DMS53 (cell line): ENCODE results near the gene GSTM3.
"Not testable (repeated sequence)": the region's sequence is repeated elsewhere in the genome, so short reads cannot be mapped to it uniquely, and the experiment has no call there.

ENCODE experiments used
- DNase-seq: peaks from one replicate; lab custom pipeline; 2025; lab: John Stamatoyannopoulos, UW

The GSTM3 gene

DNA sequence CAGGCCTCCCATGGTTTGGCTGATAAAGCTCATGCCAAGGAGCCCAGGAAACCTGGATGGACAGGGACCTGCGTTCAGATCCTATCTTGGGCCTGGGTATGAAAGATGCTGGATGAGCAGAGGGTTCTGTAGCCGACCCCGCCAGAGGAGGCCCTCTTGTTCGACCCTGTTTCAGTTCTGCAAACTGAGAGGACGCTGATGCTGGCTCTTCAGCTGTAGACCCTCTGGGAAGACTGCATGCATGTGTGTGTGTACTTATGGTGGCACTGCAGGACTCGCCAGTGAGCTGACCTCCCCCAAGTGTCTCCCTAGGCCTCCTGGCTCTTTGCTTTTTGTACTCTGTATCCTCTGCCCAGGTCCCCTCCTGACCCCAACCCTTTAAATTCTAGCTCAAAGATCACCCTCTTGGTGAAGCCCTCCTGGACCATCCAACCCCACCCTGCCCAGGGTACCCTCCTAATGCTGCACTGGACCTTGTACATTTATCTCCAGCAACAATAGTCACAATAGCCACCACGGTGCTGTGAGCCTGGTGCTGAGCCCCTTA lies 21.3 kb upstream of the GSTM3 start:
- no peak for DNase-seq

- DNase-seq: no peak
Observed at GRCh38 chr1:109761227-109762038, 20.6 kb upstream of the GSTM3 start.

- DNase-seq: no peak
Observed at GRCh38 chr1:109760581-109761226, 19.9 kb upstream of the GSTM3 start.

GRCh38 chr1:109759513-109760334 lies 18.9 kb upstream of the GSTM3 start:
- no peak for DNase-seq

- no peak for DNase-seq
Observed at GRCh38 chr1:109757936-109758786, 17.3 kb upstream of the GSTM3 start.

GRCh38 chr1:109756848-109757521 lies 16.1 kb upstream of the GSTM3 start:
- no peak for DNase-seq

DNA sequence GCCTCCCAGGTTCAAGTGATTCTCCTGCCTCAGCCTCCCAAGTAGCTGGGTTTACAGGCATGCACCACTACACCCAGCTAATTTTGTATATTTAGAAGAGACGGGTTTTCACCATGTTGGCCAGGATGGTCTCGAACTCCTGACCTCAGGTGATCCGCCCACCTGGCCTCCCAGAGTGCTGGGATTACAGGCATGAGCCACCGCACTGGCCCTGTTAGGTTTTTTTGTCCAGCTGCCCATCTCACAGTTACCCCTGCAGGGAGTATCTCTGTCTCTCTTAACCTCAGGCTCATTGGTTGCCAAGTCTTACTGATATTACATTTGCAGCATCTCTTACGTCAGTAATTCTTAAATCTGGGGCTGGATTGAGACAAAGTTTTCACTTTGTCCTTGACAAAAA lies 15.5 kb upstream of the GSTM3 start:
- DNase-seq: not testable (repeated sequence)

DNA sequence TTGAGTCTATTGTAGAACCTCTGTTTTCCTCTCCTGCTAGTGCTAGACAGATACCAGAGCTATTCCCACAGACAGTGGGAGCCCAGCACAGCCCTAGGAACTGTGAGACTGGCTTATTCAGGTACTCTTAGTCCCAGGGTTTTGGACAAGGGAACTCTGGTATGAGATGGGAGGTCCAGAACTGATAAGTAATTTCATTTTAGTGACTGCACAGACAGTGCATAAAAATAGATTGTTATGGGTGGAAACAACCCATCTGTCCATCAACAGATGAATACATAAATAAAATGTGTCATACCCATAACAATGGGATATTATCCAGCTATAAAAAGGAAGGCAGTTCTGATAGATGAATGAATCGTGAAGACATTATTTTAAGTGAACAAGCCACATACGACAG lies 13.9 kb upstream of the GSTM3 start:
- no peak for DNase-seq

DNA sequence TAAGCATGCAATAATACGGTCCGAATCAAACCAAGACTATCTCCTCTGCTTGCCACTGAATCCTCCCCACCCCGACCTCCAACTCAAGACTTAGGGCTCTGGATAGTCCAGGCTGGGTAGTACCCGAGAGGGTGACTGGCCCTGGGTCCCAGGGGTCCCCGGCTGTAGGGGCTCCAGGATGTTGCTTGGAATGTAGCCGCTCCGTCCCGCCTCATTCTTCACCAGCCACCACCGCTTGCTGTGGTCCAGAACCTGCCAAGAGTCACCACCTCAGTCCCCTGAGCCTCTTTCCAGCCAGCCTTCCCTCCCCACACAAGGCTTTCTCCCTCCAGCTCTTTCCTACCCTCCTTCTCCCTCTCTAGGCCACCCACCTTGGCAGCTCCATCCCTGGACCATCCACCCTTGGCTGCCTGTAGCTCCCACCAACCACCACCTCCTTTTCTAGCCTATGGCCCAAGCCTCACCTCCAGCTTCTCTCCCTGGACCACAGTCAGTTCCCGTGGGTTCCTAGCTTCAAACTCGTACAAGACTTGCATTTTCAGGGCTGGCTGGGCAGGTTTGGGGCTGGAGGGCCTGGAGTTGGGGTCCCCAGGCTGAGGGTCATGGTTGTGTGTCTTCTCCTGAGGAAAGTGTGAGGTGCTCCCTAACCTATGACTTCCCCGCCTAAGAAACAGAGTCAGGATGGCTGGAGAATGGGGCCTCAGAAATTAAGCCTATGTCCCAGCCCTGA lies 10.9 kb upstream of the GSTM3 start:
- DNase-seq: no peak

DNA sequence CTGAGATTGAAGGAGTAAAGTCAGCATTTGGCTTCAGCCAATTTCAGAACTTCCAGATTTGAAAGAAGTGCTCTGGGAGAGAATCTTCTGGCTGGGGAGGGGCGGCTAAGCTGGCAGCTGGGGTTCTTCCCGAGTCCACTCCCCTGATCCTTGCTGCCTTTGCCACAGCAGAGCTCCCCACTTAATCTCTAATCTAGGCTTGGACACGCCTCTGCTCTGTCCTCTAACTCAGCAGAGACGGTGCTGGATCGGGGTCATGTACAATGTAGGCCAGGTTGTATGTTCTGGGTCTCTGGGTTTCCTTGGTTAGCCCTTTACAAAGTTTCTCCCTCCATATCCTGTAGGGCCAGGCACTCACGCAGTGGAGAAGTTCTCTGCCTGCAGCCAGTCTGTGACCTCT lies 10.1 kb upstream of the GSTM3 start:
- DNase-seq: no peak

GRCh38 chr1:109750241-109750882 lies 9.5 kb upstream of the GSTM3 start:
- no peak for DNase-seq

- DNase-seq: no peak
Observed at GRCh38 chr1:109749221-109749620, 8.4 kb upstream of the GSTM3 start.

DNA sequence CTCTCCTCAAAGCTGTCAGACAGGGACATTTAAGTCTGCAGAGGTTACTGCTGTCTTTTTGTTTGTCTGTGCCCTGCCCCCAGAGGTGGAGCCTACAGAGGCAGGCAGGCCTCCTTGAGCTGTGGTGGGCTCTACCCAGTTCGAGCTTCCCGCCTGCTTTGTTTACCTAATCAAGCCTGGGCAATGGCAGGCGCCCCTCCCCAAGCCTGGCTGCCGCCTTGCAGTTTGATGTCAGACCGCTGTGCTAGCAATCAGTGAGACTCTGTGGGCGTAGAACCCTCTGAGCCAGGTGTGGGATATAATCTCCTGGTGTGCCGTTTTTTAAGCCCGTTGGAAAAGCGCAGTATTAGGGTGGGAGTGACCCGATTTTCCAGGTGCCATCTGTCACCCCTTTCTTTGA lies 7.5 kb upstream of the GSTM3 start:
- not testable (repeated sequence) for DNase-seq

DNA sequence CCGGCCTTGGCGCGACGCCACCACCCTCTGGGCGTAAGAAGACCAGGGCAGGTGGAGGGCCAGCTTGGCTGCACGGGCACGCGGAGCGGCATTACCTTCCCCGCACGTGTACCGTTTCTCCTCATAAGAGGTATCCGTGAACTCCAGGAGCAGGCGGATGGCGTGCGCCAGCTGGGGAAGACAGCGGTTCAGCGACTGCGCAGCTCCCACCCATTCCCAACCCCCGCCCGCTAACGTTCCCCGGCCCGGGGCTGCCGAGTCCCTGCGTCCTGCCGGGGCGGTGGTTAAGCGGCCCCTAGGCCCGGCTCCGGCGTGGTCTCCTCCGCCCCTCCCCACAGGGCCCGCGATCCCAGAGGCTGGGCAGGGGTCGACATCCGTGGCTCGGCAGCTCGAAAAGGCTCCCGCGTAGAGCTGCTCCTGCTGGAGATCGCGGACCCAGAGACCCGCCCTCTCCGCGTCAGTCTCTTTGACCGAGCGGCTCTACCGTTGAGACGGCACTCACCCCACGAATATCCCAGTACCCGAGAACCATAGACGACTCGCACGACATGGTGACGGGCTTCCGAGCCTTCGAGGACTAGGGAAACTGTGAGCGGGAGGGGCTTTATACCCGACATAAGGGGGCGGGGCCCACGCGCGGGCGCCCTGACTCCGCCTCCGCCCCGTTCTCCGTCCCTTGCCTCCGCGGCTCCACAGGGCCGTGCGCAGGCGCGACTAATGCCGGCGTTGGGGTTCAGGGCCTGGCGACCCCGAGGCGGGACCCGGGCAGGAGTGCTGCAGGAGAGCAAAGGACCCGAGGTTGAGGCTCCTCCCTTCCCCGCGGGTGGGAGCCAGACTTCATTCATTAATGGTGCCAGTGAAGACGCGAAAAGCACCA lies 862 bp downstream of the GSTM3 start:
- DNase-seq: peak; percentile 84

DNA sequence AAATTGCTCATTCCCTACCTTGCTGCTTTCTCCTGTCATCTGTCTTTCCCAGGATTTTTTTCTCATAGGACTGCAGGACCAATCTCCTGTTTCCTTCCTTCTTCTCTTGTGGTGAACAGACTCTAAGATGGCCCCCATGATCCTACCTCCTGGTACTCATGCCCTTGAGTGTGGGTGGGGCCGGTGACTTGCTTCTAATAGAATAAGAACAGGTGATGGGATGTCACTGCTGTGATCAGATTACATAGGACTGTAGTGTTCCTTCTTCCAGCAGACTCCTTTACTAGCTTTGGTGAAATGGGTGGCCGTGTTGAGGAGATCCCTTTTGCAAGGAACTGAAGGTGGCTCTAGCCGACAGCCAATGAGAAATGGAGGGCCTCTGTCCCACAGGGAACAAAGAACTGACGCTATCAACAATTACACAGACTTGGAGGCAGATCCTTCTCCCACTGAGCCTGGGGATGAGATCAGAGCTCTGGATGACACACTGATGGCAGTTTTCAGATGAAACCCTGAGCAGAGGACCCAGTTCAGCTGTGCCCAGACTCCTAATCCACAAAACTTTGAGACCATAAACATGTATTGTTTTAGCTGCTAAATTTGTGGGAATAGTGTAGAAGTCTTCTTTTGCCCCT lies 7.5 kb downstream of the GSTM3 start:
- DNase-seq: peak; percentile 43

DNA sequence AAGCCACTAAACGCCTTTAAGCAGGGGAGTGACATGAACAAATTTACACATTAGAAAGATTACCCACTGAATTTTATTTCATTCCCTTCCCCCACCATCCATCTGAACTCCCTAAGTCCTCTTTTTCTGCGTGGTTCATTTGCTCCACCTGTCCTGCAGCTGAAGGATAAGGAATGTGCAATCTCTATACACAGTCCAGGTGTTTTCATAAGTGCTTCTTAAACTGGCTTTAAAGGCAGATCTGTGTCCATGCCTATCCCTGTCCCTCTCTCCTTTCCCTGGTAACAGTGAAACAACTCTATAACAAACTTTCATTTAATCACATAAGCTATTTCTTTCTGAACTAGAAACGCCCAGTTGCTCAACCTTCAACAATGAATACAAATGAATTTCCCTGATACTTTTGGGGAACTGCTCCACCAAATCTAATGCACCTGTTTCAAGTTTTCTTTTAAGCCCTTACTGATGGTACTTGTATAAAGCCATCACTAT lies 8.4 kb downstream of the GSTM3 start:
- peak; percentile 68 for DNase-seq

DNA sequence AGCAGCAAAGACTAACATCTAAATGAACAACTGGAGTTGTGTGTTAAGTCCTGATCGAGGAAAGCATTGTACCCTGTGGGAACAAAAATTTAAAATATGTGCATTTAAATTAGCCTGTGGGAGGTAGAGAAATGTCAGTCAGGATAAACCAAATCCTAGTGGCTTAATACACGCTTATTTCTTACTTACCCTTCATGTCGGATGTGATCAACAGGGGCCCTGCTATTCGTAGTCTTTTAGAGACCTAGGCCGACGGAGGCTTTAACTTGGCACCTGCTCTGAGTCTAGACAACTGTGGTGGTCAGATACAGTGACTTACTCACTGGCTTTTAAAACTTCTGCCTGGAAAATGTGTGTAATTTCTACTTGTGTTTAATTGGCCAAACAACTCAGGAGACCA lies 10.2 kb downstream of the GSTM3 start:
- no peak for DNase-seq

DNA sequence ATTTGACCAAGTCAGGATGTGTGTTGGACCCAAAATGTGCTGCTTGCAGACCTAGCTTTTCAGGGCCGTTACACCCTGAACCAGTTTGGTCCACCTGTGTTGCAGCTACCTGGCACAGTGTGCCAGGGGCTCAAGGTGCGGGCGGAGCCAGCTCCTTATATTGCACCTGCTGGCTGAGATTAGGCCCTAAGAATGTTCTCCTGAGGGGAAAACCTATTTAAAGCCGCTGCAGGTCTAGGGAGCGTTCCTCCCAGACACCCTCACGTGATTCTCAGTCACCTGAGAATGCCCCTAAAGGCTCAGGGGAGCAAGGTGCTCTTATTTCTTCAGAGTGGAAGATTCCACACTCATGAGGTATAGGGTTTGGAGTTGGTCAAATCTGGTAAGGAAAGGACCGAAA lies 12.0 kb downstream of the GSTM3 start:
- DNase-seq: no peak
